Liver (tissue), 9 donors: ENCODE measurements around the gene SRCAP. TPM values are rescaled to one million over a fixed set of nuclear protein-coding genes. Genes with fewer than 3 reads are reported as not detected.

Experiments
- DNase-seq: peaks from one replicate; pipeline ENCODE4 v3.0.0-alpha.2; 2017; ENCODE audit warnings: low spot score
- H3K27ac ChIP-seq, 2 donors: one replicate each; pipeline ENCODE4 v1.7.0; 2013; ENCODE audit warnings: inconsistent platforms in 2 of 2, low read length in 2 of 2, control low read depth in 1 of 2, low read depth in 1 of 2, mild to moderate bottlenecking in 1 of 2
- H3K27me3 ChIP-seq, 4 donors: one replicate each; pipeline versions ENCODE4 v1.6.1 to v1.7.0; 2013; ENCODE audit warnings: low read length in 3 of 4, inconsistent platforms in 1 of 4, mild to moderate bottlenecking in 1 of 4, moderate library complexity in 1 of 4; ENCODE audit not compliant: control insufficient read depth in 4 of 4, insufficient read depth in 4 of 4
- H3K36me3 ChIP-seq, 4 donors: one replicate each; pipeline versions ENCODE4 v1.6.1 to v1.7.0; 2013; ENCODE audit warnings: low read length in 3 of 4, mild to moderate bottlenecking in 3 of 4, low read depth in 1 of 4, moderate library complexity in 1 of 4; ENCODE audit not compliant: control insufficient read depth in 4 of 4, insufficient read depth in 3 of 4
- H3K4me1 ChIP-seq, 4 donors: one replicate each; pipeline versions ENCODE4 v1.6.1 to v1.7.0; 2013; ENCODE audit warnings: low read length in 3 of 4, mild to moderate bottlenecking in 3 of 4, moderate library complexity in 1 of 4; ENCODE audit not compliant: control insufficient read depth in 4 of 4, insufficient read depth in 4 of 4
- H3K4me3 ChIP-seq, 3 donors: one replicate each; pipeline versions ENCODE4 v1.6.1 to v1.7.0; 2013; ENCODE audit warnings: low read length in 3 of 3, control low read depth in 1 of 3, low read depth in 1 of 3, mild to moderate bottlenecking in 1 of 3
- H3K9ac ChIP-seq, 2 donors: one replicate each; pipeline ENCODE4 v1.7.0; 2013; ENCODE audit warnings: low read length in 2 of 2, mild to moderate bottlenecking in 2 of 2, moderate library complexity in 2 of 2, control low read depth in 1 of 2, low read depth in 1 of 2
- H3K9me3 ChIP-seq, 4 donors: one replicate each; pipeline versions ENCODE4 v1.6.1 to v1.7.0; 2013; ENCODE audit warnings: low read length in 3 of 4; ENCODE audit not compliant: control insufficient read depth in 4 of 4
- ATF3 ChIP-seq: IDR thresholded peaks from 2 replicates; pipeline ENCODE4 v1.6.1; 2016; ENCODE audit warnings: antibody characterized with exemption
- CTCF ChIP-seq: fragments of 150-350 bp; IDR thresholded peaks from 2 replicates; pipeline ENCODE4 v1.5.1; 2017; ENCODE audit warnings: improper control_type of control experiment, low read depth, low read length; ENCODE audit not compliant: missing input control
- FOXA1 ChIP-seq: IDR thresholded peaks from 2 replicates; pipeline ENCODE4 v1.6.1; 2016; ENCODE audit warnings: antibody characterized with exemption
- GABPA ChIP-seq, 2 donors: IDR thresholded peaks in 1 of 2; conservative IDR thresholded peaks in 1 of 2; 2 replicates each; pipeline ENCODE4 v1.6.1; 2016; ENCODE audit warnings: antibody characterized with exemption in 2 of 2, mild to moderate bottlenecking in 1 of 2, moderate library complexity in 1 of 2
- HNF4A ChIP-seq, 2 donors: conservative IDR thresholded peaks; 2 replicates each; pipeline ENCODE4 v1.6.1; 2016; ENCODE audit warnings: antibody characterized with exemption in 2 of 2, mild to moderate bottlenecking in 2 of 2
- HNF4G ChIP-seq: IDR thresholded peaks from 2 replicates; pipeline ENCODE4 v1.6.1; 2016; ENCODE audit warnings: antibody characterized with exemption
- RAD21 ChIP-seq, 2 donors: IDR thresholded peaks; 2 replicates each; pipeline ENCODE4 v1.6.1; 2016; ENCODE audit warnings: antibody characterized with exemption in 2 of 2, mild to moderate bottlenecking in 2 of 2
- TAF1 ChIP-seq: conservative IDR thresholded peaks from 2 replicates; pipeline ENCODE4 v1.6.1; 2016; ENCODE audit warnings: antibody characterized with exemption, mild to moderate bottlenecking
- WGBS: extraction: QIAGEN DNeasy Blood & Tissue Kit; methylation state at CpG from one replicate; pipeline ENCODE4 v1.1.7; 2013; 5-methylcytosine and 5-hydroxymethylcytosine counted together
- polyA plus RNA-seq, 2 donors: library from polyadenylated mRNA; stranded (reverse) in 1 of 2; unstranded in 1 of 2; fragments of 200-250 nt in 1 of 2; fragments of >200 nt in 1 of 2; fragmentation: Nextera tagmentation in 1 of 2; extraction: Ambion mirVana in 1 of 2; gene quantifications; one replicate each; pipeline versions ENCODE4 v1.2.1 to v1.2.3, GENCODE V29; 2013 to 2015
- total RNA-seq, 2 donors: library from RNA; depleted of rRNA; stranded (reverse); fragments of >200 nt; gene quantifications; one replicate each; pipeline ENCODE4 v1.2.3, GENCODE V29; 2014
- TF ChIP-seq, protein P1 (sequence below): IDR thresholded peaks from 2 replicates; pipeline ENCODE4 v1.6.1; 2016; ENCODE audit warnings: antibody characterized with exemption, mild to moderate bottlenecking
- TF ChIP-seq, protein P2 (sequence below): IDR thresholded peaks from 2 replicates; pipeline ENCODE4 v1.6.1; 2016; ENCODE audit warnings: antibody characterized with exemption
- donor health status: healthy.
- donor health status: healthy.
- donor health status: healthy.
- donor health status: healthy.
- donor health status: healthy.

SRCAP gene
- total and polyA plus RNA-seq, 4 donors: 7.6 to 27.7 (median 17.7) TPM

GRCh38 chr16:30655815-30656347, 43.1 kb upstream of the SRCAP start:
- Histone ChIP-seq H3K36me3 (peaks cover 6 to 27% (median 18%) of the 10 kb centered on the region in 4 donors), H3K9me3 (no peaks in the 10 kb centered on the region), H3K27ac (no peak overlapping the region), H3K4me1 (peaks cover 3 to 38% (median 30%) of the 10 kb centered on the region in 4 donors), H3K27me3 (no peaks in the 10 kb centered on the region), H3K4me3 (no peak overlapping the region), H3K9ac (no peak overlapping the region)
- TF ChIP-seq TAF1 (no peak), RAD21 (IDR thresholded peaks at IDR 0.05) (no peak), GABPA (IDR thresholded peaks at IDR 0.05 in 1 of 2, conservative IDR thresholded peaks at IDR 0.05 in 1 of 2) (no peak), FOXA1 (no peak), ATF3 (no peak)
- DNase-seq: no peak
- WGBS: 98% methylated on average over 12 of the region's 12 CpGs

DNA sequence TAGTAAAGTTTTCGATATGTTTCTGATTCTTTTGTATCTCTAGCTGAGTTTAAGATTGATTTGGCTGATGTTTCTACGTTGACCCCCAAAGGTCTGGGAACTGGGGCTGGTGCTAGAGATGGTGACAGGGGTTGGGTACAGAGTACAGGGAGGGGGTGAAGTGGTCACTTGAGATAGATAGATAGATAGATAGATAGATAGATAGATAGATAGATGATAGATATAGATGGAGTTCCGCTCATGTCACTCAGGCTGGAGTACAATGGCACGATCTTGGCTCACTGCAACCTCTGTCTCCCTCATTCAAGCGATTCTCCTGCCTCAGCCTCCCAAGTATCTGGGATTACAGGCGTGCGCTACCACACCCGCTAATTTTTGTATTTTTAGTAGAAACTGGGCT, 42.6 kb upstream of the SRCAP start:
- peaks cover 6 to 27% (median 20%) of the 10 kb centered on the region in 4 donors for H3K36me3 ChIP-seq
- no peaks in the 10 kb centered on the region for H3K9me3 ChIP-seq
- H3K4me3 ChIP-seq: no peak overlapping the region
- WGBS: 95% methylated on average over 8 of the region's 8 CpGs
- H3K27ac ChIP-seq: peak overlapping the region in 1 of 2 donors; percentile 93
- H3K9ac ChIP-seq: no peak overlapping the region
- H3K4me1 ChIP-seq: peaks cover 3 to 43% (median 34%) of the 10 kb centered on the region in 4 donors
- DNase-seq: no peak
- no peak for TF ChIP-seq TAF1
- TF ChIP-seq CTCF: no peak
- TF ChIP-seq HNF4A (conservative IDR thresholded peaks at IDR 0.05): no peak
- no peak for TF ChIP-seq HNF4G
- TF ChIP-seq, protein P1, sequence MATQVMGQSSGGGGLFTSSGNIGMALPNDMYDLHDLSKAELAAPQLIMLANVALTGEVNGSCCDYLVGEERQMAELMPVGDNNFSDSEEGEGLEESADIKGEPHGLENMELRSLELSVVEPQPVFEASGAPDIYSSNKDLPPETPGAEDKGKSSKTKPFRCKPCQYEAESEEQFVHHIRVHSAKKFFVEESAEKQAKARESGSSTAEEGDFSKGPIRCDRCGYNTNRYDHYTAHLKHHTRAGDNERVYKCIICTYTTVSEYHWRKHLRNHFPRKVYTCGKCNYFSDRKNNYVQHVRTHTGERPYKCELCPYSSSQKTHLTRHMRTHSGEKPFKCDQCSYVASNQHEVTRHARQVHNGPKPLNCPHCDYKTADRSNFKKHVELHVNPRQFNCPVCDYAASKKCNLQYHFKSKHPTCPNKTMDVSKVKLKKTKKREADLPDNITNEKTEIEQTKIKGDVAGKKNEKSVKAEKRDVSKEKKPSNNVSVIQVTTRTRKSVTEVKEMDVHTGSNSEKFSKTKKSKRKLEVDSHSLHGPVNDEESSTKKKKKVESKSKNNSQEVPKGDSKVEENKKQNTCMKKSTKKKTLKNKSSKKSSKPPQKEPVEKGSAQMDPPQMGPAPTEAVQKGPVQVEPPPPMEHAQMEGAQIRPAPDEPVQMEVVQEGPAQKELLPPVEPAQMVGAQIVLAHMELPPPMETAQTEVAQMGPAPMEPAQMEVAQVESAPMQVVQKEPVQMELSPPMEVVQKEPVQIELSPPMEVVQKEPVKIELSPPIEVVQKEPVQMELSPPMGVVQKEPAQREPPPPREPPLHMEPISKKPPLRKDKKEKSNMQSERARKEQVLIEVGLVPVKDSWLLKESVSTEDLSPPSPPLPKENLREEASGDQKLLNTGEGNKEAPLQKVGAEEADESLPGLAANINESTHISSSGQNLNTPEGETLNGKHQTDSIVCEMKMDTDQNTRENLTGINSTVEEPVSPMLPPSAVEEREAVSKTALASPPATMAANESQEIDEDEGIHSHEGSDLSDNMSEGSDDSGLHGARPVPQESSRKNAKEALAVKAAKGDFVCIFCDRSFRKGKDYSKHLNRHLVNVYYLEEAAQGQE: no peak
- TF ChIP-seq, protein P2, sequence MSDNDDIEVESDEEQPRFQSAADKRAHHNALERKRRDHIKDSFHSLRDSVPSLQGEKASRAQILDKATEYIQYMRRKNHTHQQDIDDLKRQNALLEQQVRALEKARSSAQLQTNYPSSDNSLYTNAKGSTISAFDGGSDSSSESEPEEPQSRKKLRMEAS: no peak
- no peak for TF ChIP-seq GABPA (IDR thresholded peaks at IDR 0.05 in 1 of 2, conservative IDR thresholded peaks at IDR 0.05 in 1 of 2)
- no peaks in the 10 kb centered on the region for H3K27me3 ChIP-seq
